SK-N-SH (cell line): Measurements from ENCODE around the gene KIAA0513. TPM values are rescaled to one million over a fixed set of nuclear protein-coding genes. Genes with fewer than 3 reads are reported as not detected.

Experiments
- CTCF ChIA-PET: fragments of 300-600, 350-600 bp; formaldehyde crosslinking; extraction: SDS; loops from one replicate; lab custom pipeline; 2021; lab: Yijun Ruan, JAX
- POLR2A ChIA-PET: fragments of 350-600 bp; sonication (Branson Sonifier 250); formaldehyde crosslinking; extraction: SDS; loops from one replicate; lab custom pipeline; 2020; ENCODE audit warnings: antibody characterized with exemption, inconsistent platforms; lab: Yijun Ruan, JAX
- DNase-seq: peaks from one replicate; pipeline ENCODE4 v3.0.0; 2012
- H2AFZ ChIP-seq: fragments of 200-600 bp; sonication (generic); 2 replicates; pipeline ENCODE4 v1.8.1; 2016; ENCODE audit warnings: antibody characterized with exemption, mild to moderate bottlenecking, low read depth
- H3F3A ChIP-seq: fragments of 200-600 bp; sonication (generic); replicated peaks from 2 replicates; pipeline ENCODE3; 2016; ENCODE audit warnings: antibody characterized with exemption, mild to moderate bottlenecking; ENCODE audit not compliant: insufficient read depth
- H3K27ac ChIP-seq, 2 experiments: fragments of 200-500 bp in 1 of 2; fragments of 200-600 bp in 1 of 2; sonication (Bioruptor generic) in 1 of 2; sonication (generic), shearing (Covaris generic) in 1 of 2; 2 replicates each; pipeline versions ENCODE4 v1.5.1 to v1.6.1; 2014 to 2016; ENCODE audit warnings: low read depth in 2 of 2, inconsistent platforms in 1 of 2, low read length in 1 of 2, mild to moderate bottlenecking in 1 of 2, mixed read lengths in 1 of 2
- H3K27me3 ChIP-seq: fragments of 200-600 bp; sonication (generic), shearing (Covaris generic); 2 replicates; pipeline ENCODE4 v1.6.1; 2016; ENCODE audit warnings: mixed run types; ENCODE audit not compliant: insufficient read depth
- H3K36me3 ChIP-seq, 2 experiments: fragments of 200-500 bp in 1 of 2; fragments of 200-600 bp in 1 of 2; sonication (Bioruptor generic) in 1 of 2; sonication (generic) in 1 of 2; replicated peaks in 1 of 2; 2 replicates each; pipeline versions ENCODE3 to v1.5.1; 2014 to 2016; ENCODE audit warnings: low read length in 1 of 2, mild to moderate bottlenecking in 1 of 2; ENCODE audit not compliant: insufficient read depth in 2 of 2, control insufficient read depth in 1 of 2
- H3K4me1 ChIP-seq, 2 experiments: fragments of 200-500 bp in 1 of 2; fragments of 200-600 bp in 1 of 2; sonication (Bioruptor generic) in 1 of 2; sonication (generic), shearing (Covaris generic) in 1 of 2; 2 replicates each; pipeline versions ENCODE4 v1.5.1 to v1.6.1; 2014 to 2016; ENCODE audit warnings: low read depth in 1 of 2, low read length in 1 of 2, mixed run types in 1 of 2; ENCODE audit not compliant: insufficient read depth in 2 of 2, control insufficient read depth in 1 of 2
- H3K4me2 ChIP-seq: fragments of 200-600 bp; sonication (generic), shearing (Covaris generic); 2 replicates; pipeline ENCODE4 v1.6.1; 2017; ENCODE audit warnings: mixed run types
- H3K4me3 ChIP-seq, 2 experiments: fragments of 200-500 bp in 1 of 2; fragments of 200-600 bp in 1 of 2; sonication (Bioruptor generic) in 1 of 2; sonication (generic), shearing (Covaris generic) in 1 of 2; 2 replicates each; pipeline versions ENCODE4 v1.5.1 to v1.8.1; 2014 to 2016; ENCODE audit warnings: low read depth in 2 of 2, inconsistent platforms in 1 of 2, low read length in 1 of 2, mild to moderate bottlenecking in 1 of 2, mixed read lengths in 1 of 2, moderate library complexity in 1 of 2
- H3K79me2 ChIP-seq: fragments of 200-600 bp; sonication (generic); 2 replicates; pipeline ENCODE4 v1.8.1; 2017; ENCODE audit warnings: mild to moderate bottlenecking; ENCODE audit not compliant: insufficient read depth
- H3K9ac ChIP-seq: fragments of 200-600 bp; sonication (generic); 2 replicates; pipeline ENCODE4 v1.6.1; 2017; ENCODE audit warnings: mixed run types
- H3K9me2 ChIP-seq: fragments of 200-600 bp; sonication (generic); 2 replicates; pipeline ENCODE4 v1.6.1; 2017; ENCODE audit warnings: mixed run types
- H3K9me3 ChIP-seq: fragments of 200-600 bp; sonication (generic); 2 replicates; pipeline ENCODE4 v1.6.1; 2017; ENCODE audit warnings: mixed run types, mild to moderate bottlenecking, moderate library complexity
- H4K20me1 ChIP-seq: fragments of 200-600 bp; sonication (generic); 2 replicates; pipeline ENCODE4 v1.6.1; 2017; ENCODE audit warnings: mild to moderate bottlenecking, mixed run types; ENCODE audit not compliant: insufficient read depth
- FOXJ3 ChIP-seq: sonication (generic); formaldehyde crosslinking; IDR thresholded peaks from 2 replicates; pipeline ENCODE4 v1.5.1; 2020; ENCODE audit warnings: mild to moderate bottlenecking, missing genetic modification reagents
- RFX5 ChIP-seq: IDR thresholded peaks from 2 replicates; pipeline ENCODE4 v1.6.1; 2012; ENCODE audit warnings: mild to moderate bottlenecking, improper control_type of control experiment, low read length
- SIN3A ChIP-seq: IDR thresholded peaks from 2 replicates; pipeline ENCODE4 v1.6.1; 2012; ENCODE audit warnings: low read depth, mild to moderate bottlenecking, low read length, moderate library complexity, borderline replicate concordance
- TCF12 ChIP-seq: IDR thresholded peaks from 2 replicates; pipeline ENCODE4 v1.4.0; 2012
- WGBS: methylation state at CpG from one replicate; pipeline ENCODE4 v1.1.6; 2017; ENCODE audit warnings: low lambda C conversion rate; 5-methylcytosine and 5-hydroxymethylcytosine counted together
- polyA plus RNA-seq, 3 experiments: library from polyadenylated mRNA; depleted of rRNA; stranded (reverse); fragments of >200 nt; gene quantifications; 2 replicates each; pipeline ENCODE4 v1.2.3, GENCODE V29; 2012
- TF ChIP-seq, protein P1 (sequence below): fragments of 200-600 bp; sonication (generic); IDR thresholded peaks from 2 replicates; pipeline ENCODE4 v1.6.1; 2017; ENCODE audit warnings: antibody characterized with exemption, mild to moderate bottlenecking, moderate library complexity
- TF ChIP-seq, protein P2 (sequence below): IDR thresholded peaks from 2 replicates; pipeline ENCODE4 v1.6.1; 2012; ENCODE audit warnings: mild to moderate bottlenecking, low read depth, low read length, moderate library complexity
- TF ChIP-seq, protein P3 (sequence below): fragments of 150-350 bp; IDR thresholded peaks from 2 replicates; pipeline ENCODE4 v1.6.1; 2016; ENCODE audit warnings: mild to moderate bottlenecking, low read depth, low read length
- TF ChIP-seq, protein P4 (sequence below): IDR thresholded peaks from 2 replicates; pipeline ENCODE4 v1.4.0; 2012; ENCODE audit warnings: low read depth, borderline replicate concordance

KIAA0513 gene
- polyA plus RNA-seq, 1 of the 3 experiments (the other 2 are of a cell fraction): 6.5 TPM

DNA sequence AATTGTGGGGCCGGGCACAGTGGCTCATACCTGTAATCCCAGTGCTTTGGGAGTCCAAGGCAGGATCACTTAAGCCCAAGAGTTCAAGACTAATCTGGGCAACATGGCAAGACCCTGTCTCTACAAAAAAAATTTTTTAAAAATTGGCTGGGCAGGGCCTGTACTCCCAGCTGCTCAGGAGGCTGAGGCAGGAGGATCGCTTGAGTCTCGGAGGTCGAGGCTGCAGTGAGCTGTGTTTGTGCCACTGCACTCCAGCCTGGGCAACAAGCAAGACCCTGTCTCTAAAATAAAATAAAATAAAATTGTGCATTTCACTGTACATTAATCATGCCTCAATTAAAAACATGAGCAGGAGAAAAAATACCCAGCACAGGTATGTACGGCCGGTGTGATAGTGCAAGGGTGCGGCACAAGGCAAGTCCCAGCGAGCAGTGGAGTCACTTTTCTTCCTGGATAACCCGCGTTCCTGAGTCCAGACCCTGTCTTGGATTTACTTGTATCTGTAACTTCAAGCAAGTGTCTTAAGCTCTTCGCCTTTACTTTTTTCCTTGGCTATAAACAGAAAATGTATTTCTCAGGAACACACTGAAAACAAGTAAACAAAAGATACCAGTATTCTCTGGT, 27.6 kb upstream of the KIAA0513 start (continued):
- TF ChIP-seq, protein P1, sequence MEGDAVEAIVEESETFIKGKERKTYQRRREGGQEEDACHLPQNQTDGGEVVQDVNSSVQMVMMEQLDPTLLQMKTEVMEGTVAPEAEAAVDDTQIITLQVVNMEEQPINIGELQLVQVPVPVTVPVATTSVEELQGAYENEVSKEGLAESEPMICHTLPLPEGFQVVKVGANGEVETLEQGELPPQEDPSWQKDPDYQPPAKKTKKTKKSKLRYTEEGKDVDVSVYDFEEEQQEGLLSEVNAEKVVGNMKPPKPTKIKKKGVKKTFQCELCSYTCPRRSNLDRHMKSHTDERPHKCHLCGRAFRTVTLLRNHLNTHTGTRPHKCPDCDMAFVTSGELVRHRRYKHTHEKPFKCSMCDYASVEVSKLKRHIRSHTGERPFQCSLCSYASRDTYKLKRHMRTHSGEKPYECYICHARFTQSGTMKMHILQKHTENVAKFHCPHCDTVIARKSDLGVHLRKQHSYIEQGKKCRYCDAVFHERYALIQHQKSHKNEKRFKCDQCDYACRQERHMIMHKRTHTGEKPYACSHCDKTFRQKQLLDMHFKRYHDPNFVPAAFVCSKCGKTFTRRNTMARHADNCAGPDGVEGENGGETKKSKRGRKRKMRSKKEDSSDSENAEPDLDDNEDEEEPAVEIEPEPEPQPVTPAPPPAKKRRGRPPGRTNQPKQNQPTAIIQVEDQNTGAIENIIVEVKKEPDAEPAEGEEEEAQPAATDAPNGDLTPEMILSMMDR: no peak
- TF ChIP-seq RFX5: no peak

DNA sequence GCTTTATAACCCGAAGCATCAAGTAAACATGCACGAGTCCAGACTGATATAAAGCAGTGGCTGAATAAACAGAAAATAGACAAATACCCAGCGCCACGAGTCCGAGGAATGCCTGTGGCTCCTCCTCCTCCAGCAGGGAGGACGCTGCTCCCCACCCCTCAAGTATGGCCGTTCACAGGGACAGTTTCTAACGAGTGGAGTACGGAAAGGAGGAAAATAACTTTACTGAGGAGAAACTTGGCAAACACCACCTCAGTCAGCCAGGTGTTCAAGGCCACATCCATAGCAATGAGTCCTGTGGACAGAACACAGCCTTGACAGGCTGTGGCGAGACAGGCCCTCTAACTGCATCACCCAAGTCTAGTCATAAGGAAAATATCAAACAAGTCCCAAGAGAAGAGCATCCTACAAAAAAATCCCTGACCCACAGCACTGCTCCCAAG, 25.5 kb upstream of the KIAA0513 start:
- Histone ChIP-seq H3K9me2 (no peaks in the 10 kb centered on the region), H3K79me2 (peaks cover 100% of the 10 kb centered on the region), H3K9ac (no peak overlapping the region), H3K9me3 (no peaks in the 10 kb centered on the region), H3K4me2 (no peak overlapping the region), H3K27ac (no peak overlapping the region), H3K36me3 (peaks cover 3% of the 10 kb centered on the region in 2 experiments)
- CTCF ChIA-PET: interaction anchor here (1.0 to 1.1 kb wide), 2 partner anchors 31 to 276 kb away, joined by 3 read pairs; no protein-coding TSS in a partner anchor
- TF ChIP-seq, protein P1: no peak
- TF ChIP-seq FOXJ3 (CRISPR knock-in tag) (no peak), SIN3A (no peak), TCF12 (no peak)
- TF ChIP-seq, protein P2, sequence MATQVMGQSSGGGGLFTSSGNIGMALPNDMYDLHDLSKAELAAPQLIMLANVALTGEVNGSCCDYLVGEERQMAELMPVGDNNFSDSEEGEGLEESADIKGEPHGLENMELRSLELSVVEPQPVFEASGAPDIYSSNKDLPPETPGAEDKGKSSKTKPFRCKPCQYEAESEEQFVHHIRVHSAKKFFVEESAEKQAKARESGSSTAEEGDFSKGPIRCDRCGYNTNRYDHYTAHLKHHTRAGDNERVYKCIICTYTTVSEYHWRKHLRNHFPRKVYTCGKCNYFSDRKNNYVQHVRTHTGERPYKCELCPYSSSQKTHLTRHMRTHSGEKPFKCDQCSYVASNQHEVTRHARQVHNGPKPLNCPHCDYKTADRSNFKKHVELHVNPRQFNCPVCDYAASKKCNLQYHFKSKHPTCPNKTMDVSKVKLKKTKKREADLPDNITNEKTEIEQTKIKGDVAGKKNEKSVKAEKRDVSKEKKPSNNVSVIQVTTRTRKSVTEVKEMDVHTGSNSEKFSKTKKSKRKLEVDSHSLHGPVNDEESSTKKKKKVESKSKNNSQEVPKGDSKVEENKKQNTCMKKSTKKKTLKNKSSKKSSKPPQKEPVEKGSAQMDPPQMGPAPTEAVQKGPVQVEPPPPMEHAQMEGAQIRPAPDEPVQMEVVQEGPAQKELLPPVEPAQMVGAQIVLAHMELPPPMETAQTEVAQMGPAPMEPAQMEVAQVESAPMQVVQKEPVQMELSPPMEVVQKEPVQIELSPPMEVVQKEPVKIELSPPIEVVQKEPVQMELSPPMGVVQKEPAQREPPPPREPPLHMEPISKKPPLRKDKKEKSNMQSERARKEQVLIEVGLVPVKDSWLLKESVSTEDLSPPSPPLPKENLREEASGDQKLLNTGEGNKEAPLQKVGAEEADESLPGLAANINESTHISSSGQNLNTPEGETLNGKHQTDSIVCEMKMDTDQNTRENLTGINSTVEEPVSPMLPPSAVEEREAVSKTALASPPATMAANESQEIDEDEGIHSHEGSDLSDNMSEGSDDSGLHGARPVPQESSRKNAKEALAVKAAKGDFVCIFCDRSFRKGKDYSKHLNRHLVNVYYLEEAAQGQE: no peak
- TF ChIP-seq, protein P3, sequence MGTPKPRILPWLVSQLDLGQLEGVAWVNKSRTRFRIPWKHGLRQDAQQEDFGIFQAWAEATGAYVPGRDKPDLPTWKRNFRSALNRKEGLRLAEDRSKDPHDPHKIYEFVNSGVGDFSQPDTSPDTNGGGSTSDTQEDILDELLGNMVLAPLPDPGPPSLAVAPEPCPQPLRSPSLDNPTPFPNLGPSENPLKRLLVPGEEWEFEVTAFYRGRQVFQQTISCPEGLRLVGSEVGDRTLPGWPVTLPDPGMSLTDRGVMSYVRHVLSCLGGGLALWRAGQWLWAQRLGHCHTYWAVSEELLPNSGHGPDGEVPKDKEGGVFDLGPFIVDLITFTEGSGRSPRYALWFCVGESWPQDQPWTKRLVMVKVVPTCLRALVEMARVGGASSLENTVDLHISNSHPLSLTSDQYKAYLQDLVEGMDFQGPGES: no peak
- TF ChIP-seq, protein P4, sequence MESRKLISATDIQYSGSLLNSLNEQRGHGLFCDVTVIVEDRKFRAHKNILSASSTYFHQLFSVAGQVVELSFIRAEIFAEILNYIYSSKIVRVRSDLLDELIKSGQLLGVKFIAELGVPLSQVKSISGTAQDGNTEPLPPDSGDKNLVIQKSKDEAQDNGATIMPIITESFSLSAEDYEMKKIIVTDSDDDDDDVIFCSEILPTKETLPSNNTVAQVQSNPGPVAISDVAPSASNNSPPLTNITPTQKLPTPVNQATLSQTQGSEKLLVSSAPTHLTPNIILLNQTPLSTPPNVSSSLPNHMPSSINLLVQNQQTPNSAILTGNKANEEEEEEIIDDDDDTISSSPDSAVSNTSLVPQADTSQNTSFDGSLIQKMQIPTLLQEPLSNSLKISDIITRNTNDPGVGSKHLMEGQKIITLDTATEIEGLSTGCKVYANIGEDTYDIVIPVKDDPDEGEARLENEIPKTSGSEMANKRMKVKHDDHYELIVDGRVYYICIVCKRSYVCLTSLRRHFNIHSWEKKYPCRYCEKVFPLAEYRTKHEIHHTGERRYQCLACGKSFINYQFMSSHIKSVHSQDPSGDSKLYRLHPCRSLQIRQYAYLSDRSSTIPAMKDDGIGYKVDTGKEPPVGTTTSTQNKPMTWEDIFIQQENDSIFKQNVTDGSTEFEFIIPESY: no peak
- TF ChIP-seq, all 33 proteins: peak for 0
- POLR2A ChIA-PET: no interaction called here
- Histone ChIP-seq H3K4me3 (no peak overlapping the region), H2AFZ (no peak overlapping the region), H3K4me1 (peaks cover 13 to 31% of the 10 kb centered on the region in 2 experiments; a peak in 3 of 4 replicates), H3F3A (peaks cover 32% of the 10 kb centered on the region), H4K20me1 (peaks cover 10% of the 10 kb centered on the region), H3K27me3 (no peaks in the 10 kb centered on the region)
- WGBS: 85% methylated on average over 10 of the region's 10 CpGs
- DNase-seq: no peak
